Liver (tissue), 9 donors: Measurements from ENCODE around the gene LIPH. TPM values are rescaled to one million over a fixed set of nuclear protein-coding genes. Genes with fewer than 3 reads are reported as not detected.

Experiments
- DNase-seq: peaks from one replicate; pipeline ENCODE4 v3.0.0-alpha.2; 2017; ENCODE audit warnings: low spot score
- H3K27ac ChIP-seq, 2 donors: one replicate each; pipeline ENCODE4 v1.7.0; 2013; ENCODE audit warnings: inconsistent platforms in 2 of 2, low read length in 2 of 2, control low read depth in 1 of 2, low read depth in 1 of 2, mild to moderate bottlenecking in 1 of 2
- H3K27me3 ChIP-seq, 4 donors: one replicate each; pipeline versions ENCODE4 v1.6.1 to v1.7.0; 2013; ENCODE audit warnings: low read length in 3 of 4, inconsistent platforms in 1 of 4, mild to moderate bottlenecking in 1 of 4, moderate library complexity in 1 of 4; ENCODE audit not compliant: control insufficient read depth in 4 of 4, insufficient read depth in 4 of 4
- H3K36me3 ChIP-seq, 4 donors: one replicate each; pipeline versions ENCODE4 v1.6.1 to v1.7.0; 2013; ENCODE audit warnings: low read length in 3 of 4, mild to moderate bottlenecking in 3 of 4, low read depth in 1 of 4, moderate library complexity in 1 of 4; ENCODE audit not compliant: control insufficient read depth in 4 of 4, insufficient read depth in 3 of 4
- H3K4me1 ChIP-seq, 4 donors: one replicate each; pipeline versions ENCODE4 v1.6.1 to v1.7.0; 2013; ENCODE audit warnings: low read length in 3 of 4, mild to moderate bottlenecking in 3 of 4, moderate library complexity in 1 of 4; ENCODE audit not compliant: control insufficient read depth in 4 of 4, insufficient read depth in 4 of 4
- H3K4me3 ChIP-seq, 3 donors: one replicate each; pipeline versions ENCODE4 v1.6.1 to v1.7.0; 2013; ENCODE audit warnings: low read length in 3 of 3, control low read depth in 1 of 3, low read depth in 1 of 3, mild to moderate bottlenecking in 1 of 3
- H3K9ac ChIP-seq, 2 donors: one replicate each; pipeline ENCODE4 v1.7.0; 2013; ENCODE audit warnings: low read length in 2 of 2, mild to moderate bottlenecking in 2 of 2, moderate library complexity in 2 of 2, control low read depth in 1 of 2, low read depth in 1 of 2
- H3K9me3 ChIP-seq, 4 donors: one replicate each; pipeline versions ENCODE4 v1.6.1 to v1.7.0; 2013; ENCODE audit warnings: low read length in 3 of 4; ENCODE audit not compliant: control insufficient read depth in 4 of 4
- EGR1 ChIP-seq, 2 donors: IDR thresholded peaks; 2 replicates each; pipeline ENCODE4 v1.6.1; 2016 to 2018; ENCODE audit warnings: antibody characterized with exemption in 2 of 2, low read depth in 2 of 2
- FOXA1 ChIP-seq: IDR thresholded peaks from 2 replicates; pipeline ENCODE4 v1.6.1; 2016; ENCODE audit warnings: antibody characterized with exemption
- FOXA2 ChIP-seq: IDR thresholded peaks from 2 replicates; pipeline ENCODE4 v1.6.1; 2016; ENCODE audit warnings: antibody characterized with exemption
- GABPA ChIP-seq, 2 donors: IDR thresholded peaks in 1 of 2; conservative IDR thresholded peaks in 1 of 2; 2 replicates each; pipeline ENCODE4 v1.6.1; 2016; ENCODE audit warnings: antibody characterized with exemption in 2 of 2, mild to moderate bottlenecking in 1 of 2, moderate library complexity in 1 of 2
- HNF4A ChIP-seq, 2 donors: conservative IDR thresholded peaks; 2 replicates each; pipeline ENCODE4 v1.6.1; 2016; ENCODE audit warnings: antibody characterized with exemption in 2 of 2, mild to moderate bottlenecking in 2 of 2
- HNF4G ChIP-seq: IDR thresholded peaks from 2 replicates; pipeline ENCODE4 v1.6.1; 2016; ENCODE audit warnings: antibody characterized with exemption
- JUND ChIP-seq, 2 donors: IDR thresholded peaks; 2 replicates each; pipeline ENCODE4 v1.6.1; 2016; ENCODE audit warnings: antibody characterized with exemption in 2 of 2
- NR2F2 ChIP-seq: IDR thresholded peaks from 2 replicates; pipeline ENCODE4 v1.6.1; 2016; ENCODE audit warnings: antibody characterized with exemption
- RAD21 ChIP-seq, 2 donors: IDR thresholded peaks; 2 replicates each; pipeline ENCODE4 v1.6.1; 2016; ENCODE audit warnings: antibody characterized with exemption in 2 of 2, mild to moderate bottlenecking in 2 of 2
- REST ChIP-seq: IDR thresholded peaks from 2 replicates; pipeline ENCODE4 v1.6.1; 2016; ENCODE audit warnings: antibody characterized with exemption, mild to moderate bottlenecking
- RXRA ChIP-seq, 2 donors: IDR thresholded peaks; 2 replicates each; pipeline ENCODE4 v1.6.1; 2017 to 2018; ENCODE audit warnings: antibody characterized with exemption in 2 of 2, mild to moderate bottlenecking in 1 of 2
- SP1 ChIP-seq: IDR thresholded peaks from 2 replicates; pipeline ENCODE4 v1.6.1; 2018; ENCODE audit warnings: antibody characterized with exemption, mild to moderate bottlenecking
- TAF1 ChIP-seq: conservative IDR thresholded peaks from 2 replicates; pipeline ENCODE4 v1.6.1; 2016; ENCODE audit warnings: antibody characterized with exemption, mild to moderate bottlenecking
- YY1 ChIP-seq: IDR thresholded peaks from 2 replicates; pipeline ENCODE4 v1.6.1; 2016; ENCODE audit warnings: antibody characterized with exemption, mild to moderate bottlenecking
- ZBTB33 ChIP-seq: IDR thresholded peaks from 2 replicates; pipeline ENCODE4 v1.6.1; 2016; ENCODE audit warnings: antibody characterized with exemption
- WGBS: extraction: QIAGEN DNeasy Blood & Tissue Kit; methylation state at CpG from one replicate; pipeline ENCODE4 v1.1.7; 2013; 5-methylcytosine and 5-hydroxymethylcytosine counted together
- polyA plus RNA-seq, 2 donors: library from polyadenylated mRNA; stranded (reverse) in 1 of 2; unstranded in 1 of 2; fragments of 200-250 nt in 1 of 2; fragments of >200 nt in 1 of 2; fragmentation: Nextera tagmentation in 1 of 2; extraction: Ambion mirVana in 1 of 2; gene quantifications; one replicate each; pipeline versions ENCODE4 v1.2.1 to v1.2.3, GENCODE V29; 2013 to 2015
- total RNA-seq, 2 donors: library from RNA; depleted of rRNA; stranded (reverse); fragments of >200 nt; gene quantifications; one replicate each; pipeline ENCODE4 v1.2.3, GENCODE V29; 2014
- TF ChIP-seq, protein P1 (sequence below): fragments of 150-350 bp; IDR thresholded peaks from 2 replicates; pipeline ENCODE4 v1.5.1; 2017; ENCODE audit warnings: improper control_type of control experiment, low read depth, low read length; ENCODE audit not compliant: missing input control
- TF ChIP-seq, protein P2 (sequence below): IDR thresholded peaks from 2 replicates; pipeline ENCODE4 v1.6.1; 2016; ENCODE audit warnings: antibody characterized with exemption
- TF ChIP-seq, protein P3 (sequence below): IDR thresholded peaks from 2 replicates; pipeline ENCODE4 v1.6.1; 2016; ENCODE audit warnings: antibody characterized with exemption
- donor health status: healthy.
- donor health status: healthy.
- donor health status: healthy.
- donor health status: healthy.
- donor health status: healthy.

Gene LIPH
- total and polyA plus RNA-seq, 4 donors = under 0.01 to 0.23 (median 0.09) TPM; not detected in 1

GRCh38 chr3:185585518-185585858, 33.1 kb upstream of the LIPH start:
- Histone ChIP-seq H3K27me3 (no peaks in the 10 kb centered on the region), H3K9me3 (no peaks in the 10 kb centered on the region), H3K4me1 (peaks cover 10 to 33% (median 25%) of the 10 kb centered on the region in 4 donors), H3K36me3 (no peaks in the 10 kb centered on the region), H3K27ac (peak overlapping the region; percentile 93 to 97), H3K9ac (peak overlapping the region; percentile 1 to 60), H3K4me3 (peak overlapping the region; percentile 48 to 94 (median 91))
- WGBS = 22% methylated on average over 9 of the region's 9 CpGs
- TF ChIP-seq TAF1 (no peak), HNF4A (conservative IDR thresholded peaks at IDR 0.05) (peak in 1 of 2 donors; percentile 29), JUND (IDR thresholded peaks at IDR 0.05) (no peak), HNF4G (no peak), GABPA (IDR thresholded peaks at IDR 0.05 in 1 of 2, conservative IDR thresholded peaks at IDR 0.05 in 1 of 2) (no peak)
- DNase-seq = no peak

DNA sequence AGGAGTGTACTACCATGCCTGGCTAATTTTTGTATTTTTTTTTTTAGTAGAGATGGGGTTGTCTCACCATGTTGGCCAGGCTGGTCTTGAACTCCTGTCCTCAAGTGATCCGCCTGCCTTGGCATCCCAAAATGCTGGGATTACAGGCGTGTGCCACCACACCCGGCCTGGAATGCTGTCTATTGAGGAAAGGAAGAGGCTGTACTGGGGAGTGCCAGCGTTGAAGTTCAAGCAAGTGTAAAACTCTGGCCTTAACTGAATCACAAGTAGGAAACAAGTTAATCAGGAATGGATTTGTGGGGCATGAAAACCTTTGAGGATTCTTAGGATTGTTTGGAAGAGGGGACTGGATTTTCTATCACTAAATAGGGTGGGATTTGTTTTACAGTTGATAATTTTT, 32.3 kb upstream of the LIPH start:
- Histone ChIP-seq H3K4me3 (no peak overlapping the region), H3K4me1 (peaks cover 10 to 31% (median 24%) of the 10 kb centered on the region in 4 donors), H3K9me3 (no peaks in the 10 kb centered on the region), H3K36me3 (no peaks in the 10 kb centered on the region), H3K9ac (no peak overlapping the region), H3K27ac (no peak overlapping the region), H3K27me3 (no peaks in the 10 kb centered on the region)
- TF ChIP-seq, protein P1, sequence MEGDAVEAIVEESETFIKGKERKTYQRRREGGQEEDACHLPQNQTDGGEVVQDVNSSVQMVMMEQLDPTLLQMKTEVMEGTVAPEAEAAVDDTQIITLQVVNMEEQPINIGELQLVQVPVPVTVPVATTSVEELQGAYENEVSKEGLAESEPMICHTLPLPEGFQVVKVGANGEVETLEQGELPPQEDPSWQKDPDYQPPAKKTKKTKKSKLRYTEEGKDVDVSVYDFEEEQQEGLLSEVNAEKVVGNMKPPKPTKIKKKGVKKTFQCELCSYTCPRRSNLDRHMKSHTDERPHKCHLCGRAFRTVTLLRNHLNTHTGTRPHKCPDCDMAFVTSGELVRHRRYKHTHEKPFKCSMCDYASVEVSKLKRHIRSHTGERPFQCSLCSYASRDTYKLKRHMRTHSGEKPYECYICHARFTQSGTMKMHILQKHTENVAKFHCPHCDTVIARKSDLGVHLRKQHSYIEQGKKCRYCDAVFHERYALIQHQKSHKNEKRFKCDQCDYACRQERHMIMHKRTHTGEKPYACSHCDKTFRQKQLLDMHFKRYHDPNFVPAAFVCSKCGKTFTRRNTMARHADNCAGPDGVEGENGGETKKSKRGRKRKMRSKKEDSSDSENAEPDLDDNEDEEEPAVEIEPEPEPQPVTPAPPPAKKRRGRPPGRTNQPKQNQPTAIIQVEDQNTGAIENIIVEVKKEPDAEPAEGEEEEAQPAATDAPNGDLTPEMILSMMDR = no peak
- TF ChIP-seq HNF4A (conservative IDR thresholded peaks at IDR 0.05) (no peak), JUND (IDR thresholded peaks at IDR 0.05) (no peak), FOXA1 (no peak), RXRA (IDR thresholded peaks at IDR 0.05) (no peak), ZBTB33 (no peak), GABPA (IDR thresholded peaks at IDR 0.05 in 1 of 2, conservative IDR thresholded peaks at IDR 0.05 in 1 of 2) (no peak), HNF4G (no peak), SP1 (no peak)
- DNase-seq = no peak
- WGBS = 88% methylated on average over 4 of the region's 4 CpGs

- no peaks in the 10 kb centered on the region for H3K27me3 ChIP-seq
- no peak for DNase-seq
- H3K9ac ChIP-seq = no peak overlapping the region
- H3K27ac ChIP-seq = no peak overlapping the region
- H3K4me3 ChIP-seq = no peak overlapping the region
- WGBS = 69% methylated on average over 6 of the region's 6 CpGs
- H3K9me3 ChIP-seq = no peaks in the 10 kb centered on the region
- peaks cover 10 to 24% (median 16%) of the 10 kb centered on the region in 4 donors for H3K4me1 ChIP-seq
- H3K36me3 ChIP-seq = no peaks in the 10 kb centered on the region
- TF ChIP-seq RXRA (IDR thresholded peaks at IDR 0.05) = no peak
- no peak for TF ChIP-seq EGR1 (IDR thresholded peaks at IDR 0.05; ENCODE audit: low read depth in 2 of 2)
- no peak for TF ChIP-seq REST
- TF ChIP-seq, protein P2, sequence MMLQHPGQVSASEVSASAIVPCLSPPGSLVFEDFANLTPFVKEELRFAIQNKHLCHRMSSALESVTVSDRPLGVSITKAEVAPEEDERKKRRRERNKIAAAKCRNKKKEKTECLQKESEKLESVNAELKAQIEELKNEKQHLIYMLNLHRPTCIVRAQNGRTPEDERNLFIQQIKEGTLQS = no peak
- TF ChIP-seq SP1 = no peak
- no peak for TF ChIP-seq NR2F2
- no peak for TF ChIP-seq RAD21 (IDR thresholded peaks at IDR 0.05)
- TF ChIP-seq GABPA (IDR thresholded peaks at IDR 0.05 in 1 of 2, conservative IDR thresholded peaks at IDR 0.05 in 1 of 2) = no peak
- TF ChIP-seq, protein P3, sequence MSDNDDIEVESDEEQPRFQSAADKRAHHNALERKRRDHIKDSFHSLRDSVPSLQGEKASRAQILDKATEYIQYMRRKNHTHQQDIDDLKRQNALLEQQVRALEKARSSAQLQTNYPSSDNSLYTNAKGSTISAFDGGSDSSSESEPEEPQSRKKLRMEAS = no peak
- no peak for TF ChIP-seq JUND (IDR thresholded peaks at IDR 0.05)
- TF ChIP-seq HNF4A (conservative IDR thresholded peaks at IDR 0.05) = no peak
- TF ChIP-seq TAF1 = no peak
- TF ChIP-seq, protein P1 = no peak
- TF ChIP-seq FOXA2 = no peak
- no peak for TF ChIP-seq HNF4G
- no peak for TF ChIP-seq FOXA1
- no peak for TF ChIP-seq YY1
Observed at GRCh38 chr3:185583925-185584324, 31.5 kb upstream of the LIPH start.
